Cardiac atrium fibroblast (primary cell): Measurements from ENCODE around the gene LHX1. TPM values are rescaled to one million over a fixed set of nuclear protein-coding genes. Genes with fewer than 3 reads are reported as not detected.

Source experiments
- total RNA-seq: library from RNA; depleted of rRNA; stranded (reverse); fragments of >200 nt; gene quantifications from 2 replicates; pipeline ENCODE4 v1.2.3, GENCODE V29; 2015

The LHX1 gene
- not detected in 2 replicates for total RNA-seq

GRCh38 chr17:36937001-36937958 lies at the start of gene LHX1:
Gene LHX1 (plus strand): TSS chr17:36937475. CDS start chr17:36938198, 723 bp downstream.

GRCh38 chr17:36948717-36949460 lies 11.6 kb downstream of the LHX1 start, which contains the start of gene AATF:
Gene AATF (plus strand): TSS chr17:36948954. CDS start chr17:36949126, 172 bp downstream.

Other genes with a start within 250 kb of the LHX1 start
- 22.7 and 36.0 TPM in 2 replicates for gene AATF, start 11.5 kb downstream of the LHX1 start, total RNA-seq